ENCODE data around the gene DENND2A.

The DENND2A gene

DNA sequence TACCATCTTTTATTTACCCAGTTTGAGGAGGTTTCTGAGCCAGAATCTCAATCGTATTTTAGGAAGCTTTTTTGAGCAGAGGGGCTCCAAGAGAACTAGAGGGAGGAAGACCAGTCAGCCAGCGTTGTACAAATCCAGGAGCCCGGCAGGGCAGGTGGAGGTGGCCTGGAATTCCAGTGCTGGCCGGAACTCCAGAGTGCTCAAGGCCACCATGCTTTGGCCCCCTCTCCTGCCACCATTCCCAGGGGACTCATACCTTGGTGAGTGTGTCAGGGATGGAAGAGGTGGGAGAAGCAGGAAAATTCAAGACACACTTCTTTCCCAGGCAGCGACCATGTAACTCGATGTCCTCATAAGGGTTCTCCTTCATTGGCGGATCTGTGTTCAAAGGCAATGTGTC, 55.3 kb downstream of the DENND2A start:
- no peak overlapping the region for H3K4me3 ChIP-seq (ENCODE audit: low read depth, low read length)
- no peak for DNase-seq (ENCODE audit: low read depth)
- TF ChIP-seq, protein P1, sequence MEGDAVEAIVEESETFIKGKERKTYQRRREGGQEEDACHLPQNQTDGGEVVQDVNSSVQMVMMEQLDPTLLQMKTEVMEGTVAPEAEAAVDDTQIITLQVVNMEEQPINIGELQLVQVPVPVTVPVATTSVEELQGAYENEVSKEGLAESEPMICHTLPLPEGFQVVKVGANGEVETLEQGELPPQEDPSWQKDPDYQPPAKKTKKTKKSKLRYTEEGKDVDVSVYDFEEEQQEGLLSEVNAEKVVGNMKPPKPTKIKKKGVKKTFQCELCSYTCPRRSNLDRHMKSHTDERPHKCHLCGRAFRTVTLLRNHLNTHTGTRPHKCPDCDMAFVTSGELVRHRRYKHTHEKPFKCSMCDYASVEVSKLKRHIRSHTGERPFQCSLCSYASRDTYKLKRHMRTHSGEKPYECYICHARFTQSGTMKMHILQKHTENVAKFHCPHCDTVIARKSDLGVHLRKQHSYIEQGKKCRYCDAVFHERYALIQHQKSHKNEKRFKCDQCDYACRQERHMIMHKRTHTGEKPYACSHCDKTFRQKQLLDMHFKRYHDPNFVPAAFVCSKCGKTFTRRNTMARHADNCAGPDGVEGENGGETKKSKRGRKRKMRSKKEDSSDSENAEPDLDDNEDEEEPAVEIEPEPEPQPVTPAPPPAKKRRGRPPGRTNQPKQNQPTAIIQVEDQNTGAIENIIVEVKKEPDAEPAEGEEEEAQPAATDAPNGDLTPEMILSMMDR (IDR thresholded peaks at IDR 0.05; ENCODE audit: control insufficient read depth, extremely low read depth, insufficient read depth): no peak

DNA sequence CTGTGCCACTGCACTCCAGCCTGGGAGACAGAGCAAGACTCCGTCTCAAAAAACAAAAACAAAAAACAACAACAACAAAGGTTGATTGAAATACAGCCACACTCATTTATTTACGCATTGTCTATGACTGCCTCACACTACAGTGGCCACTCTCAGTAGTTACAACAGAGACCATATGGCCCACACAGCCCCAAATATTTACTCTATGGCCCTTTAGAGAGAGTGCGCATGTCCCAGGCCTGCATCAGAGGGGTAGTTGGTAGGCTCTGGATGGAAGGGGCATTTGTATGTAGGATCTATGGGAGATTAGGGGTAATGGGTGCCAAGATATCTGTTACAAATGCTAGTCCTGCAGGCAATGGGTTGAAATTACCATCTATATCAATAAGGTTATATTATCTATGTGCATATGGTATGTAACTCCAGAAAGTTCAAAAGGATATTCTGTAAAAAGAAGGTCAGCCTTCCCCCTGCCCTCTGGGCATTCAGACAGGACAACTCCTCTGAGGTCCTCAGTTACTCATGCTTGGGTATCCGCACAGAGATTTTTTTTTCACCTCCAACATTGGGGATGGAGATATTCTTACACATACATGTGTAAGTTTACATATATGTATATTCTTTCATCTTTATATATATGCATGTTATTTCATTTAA, 56.3 kb downstream of the DENND2A start:
- H3K4me3 ChIP-seq (ENCODE audit: low read depth, low read length): no peak overlapping the region
- TF ChIP-seq, protein P1 (IDR thresholded peaks at IDR 0.05; ENCODE audit: control insufficient read depth, extremely low read depth, insufficient read depth): no peak
- no peak for DNase-seq (ENCODE audit: low read depth)

DNA sequence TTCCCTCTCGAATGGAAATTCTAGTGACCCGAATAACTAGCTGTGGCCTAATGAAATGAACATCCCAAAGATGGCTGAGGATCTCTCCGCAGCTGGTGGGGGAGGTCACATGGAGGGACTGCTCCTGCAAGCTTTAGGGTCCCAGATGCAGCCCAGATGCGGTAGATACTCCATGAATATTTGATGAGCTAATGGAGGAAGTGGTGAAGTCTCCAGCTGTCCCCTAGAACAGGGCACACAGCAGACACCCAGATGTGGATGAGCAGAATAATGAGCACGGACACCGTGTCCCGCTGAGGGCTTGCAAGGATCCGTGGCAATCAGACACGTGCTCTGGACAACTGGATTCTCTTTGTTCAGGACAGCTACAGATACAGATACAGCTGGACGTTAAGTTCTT, 59.2 kb downstream of the DENND2A start:
- no peak overlapping the region for H3K4me3 ChIP-seq (ENCODE audit: low read depth, low read length)
- DNase-seq (ENCODE audit: low read depth): no peak
- TF ChIP-seq, protein P1 (IDR thresholded peaks at IDR 0.05; ENCODE audit: control insufficient read depth, extremely low read depth, insufficient read depth): no peak

DNA sequence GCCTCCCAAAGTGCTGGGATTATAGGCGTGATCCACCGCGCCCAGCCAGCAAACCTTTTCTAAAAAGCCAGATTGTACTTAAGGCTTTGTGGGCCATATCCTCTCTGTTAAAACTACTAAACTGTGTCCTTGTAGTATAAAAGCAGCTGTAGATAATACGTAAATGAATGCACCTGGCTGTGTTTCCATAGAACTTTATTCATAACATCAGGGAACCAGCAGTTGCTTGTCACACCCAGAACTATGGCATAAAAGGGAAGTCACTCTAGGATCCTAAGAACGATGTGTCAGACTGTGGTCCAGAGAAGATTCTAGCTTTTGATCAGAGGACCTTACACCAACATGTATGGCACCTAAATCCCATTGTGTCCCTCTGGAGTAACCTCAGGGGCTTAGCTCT, 63.0 kb downstream of the DENND2A start:
- no peak for DNase-seq (ENCODE audit: low read depth)
- TF ChIP-seq, protein P1 (IDR thresholded peaks at IDR 0.05; ENCODE audit: control insufficient read depth, extremely low read depth, insufficient read depth): no peak
- no peak overlapping the region for H3K4me3 ChIP-seq (ENCODE audit: low read depth, low read length)

DNA sequence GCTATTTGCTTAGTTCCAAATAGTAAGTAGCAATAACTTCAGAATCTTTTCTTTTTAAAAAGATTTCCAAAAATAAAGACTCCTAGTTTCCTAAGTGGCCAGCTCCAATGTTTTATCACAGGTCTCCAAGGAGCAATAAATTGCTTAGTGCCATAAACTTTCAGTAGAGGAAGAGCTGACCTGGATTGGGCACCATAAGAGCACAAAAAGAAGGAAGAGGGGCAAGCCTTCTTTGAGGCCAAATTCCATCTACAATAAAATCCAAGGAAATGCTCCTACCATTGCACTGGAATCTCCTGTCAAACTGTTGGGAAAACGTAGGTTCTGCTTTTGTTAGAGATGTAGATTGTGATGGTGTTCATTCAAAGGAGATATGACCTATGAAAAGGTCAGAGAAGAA, 64.0 kb downstream of the DENND2A start:
- TF ChIP-seq, protein P1 (IDR thresholded peaks at IDR 0.05; ENCODE audit: control insufficient read depth, extremely low read depth, insufficient read depth): no peak
- no peak for DNase-seq (ENCODE audit: low read depth)
- no peak overlapping the region for H3K4me3 ChIP-seq (ENCODE audit: low read depth, low read length)

DNA sequence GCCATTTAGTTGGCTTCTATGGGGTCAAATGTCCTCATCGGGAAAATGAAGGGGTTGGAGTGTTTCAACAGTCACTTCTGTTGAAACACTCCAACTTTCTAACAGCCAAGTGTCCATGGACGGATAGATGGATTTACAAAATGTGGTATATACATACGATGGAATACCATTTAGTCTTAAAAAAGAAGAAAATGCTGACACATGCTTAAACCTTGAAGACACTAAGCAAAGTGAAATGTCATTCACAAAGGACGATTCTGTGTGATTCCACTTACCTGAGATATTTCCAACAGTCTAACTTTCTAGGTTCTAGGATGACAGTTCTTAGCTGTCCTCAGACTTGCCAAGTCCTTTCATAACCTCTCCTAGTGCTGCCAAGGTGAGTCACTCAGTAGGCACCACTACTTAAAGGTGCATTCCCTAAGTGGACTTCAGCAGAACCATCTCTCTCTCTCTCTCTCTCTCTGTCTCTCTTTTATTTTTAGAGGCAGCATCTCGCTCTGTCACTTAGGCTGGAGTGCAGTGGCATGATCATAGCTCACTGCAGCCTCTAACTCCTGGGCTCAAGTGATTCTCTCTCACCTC, 69.0 kb downstream of the DENND2A start:
- TF ChIP-seq, protein P1 (IDR thresholded peaks at IDR 0.05; ENCODE audit: control insufficient read depth, extremely low read depth, insufficient read depth): no peak
- DNase-seq (ENCODE audit: low read depth): no peak
- H3K4me3 ChIP-seq (ENCODE audit: low read depth, low read length): no peak overlapping the region

DNA sequence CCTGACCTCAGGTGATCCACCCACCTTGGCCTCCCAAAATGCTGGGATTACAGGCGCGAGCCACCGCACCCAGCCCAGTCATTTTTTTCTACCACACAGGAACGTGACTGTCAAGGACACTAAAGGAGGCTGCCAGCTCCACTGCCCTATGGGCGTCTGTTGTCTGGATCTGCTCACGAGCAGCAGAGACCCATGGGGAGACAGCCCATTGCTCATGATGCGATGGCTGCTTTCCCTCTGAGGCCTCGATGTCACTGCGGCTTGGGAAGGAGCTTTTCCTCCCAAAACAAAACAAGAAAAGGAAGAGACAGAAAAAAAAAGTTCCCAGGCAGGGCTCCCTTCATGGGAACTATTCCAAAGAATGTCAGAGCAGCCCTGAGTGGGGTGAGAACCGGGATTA, 70.5 kb downstream of the DENND2A start:
- TF ChIP-seq, protein P1 (IDR thresholded peaks at IDR 0.05; ENCODE audit: control insufficient read depth, extremely low read depth, insufficient read depth): no peak
- DNase-seq (ENCODE audit: low read depth): no peak
- H3K4me3 ChIP-seq (ENCODE audit: low read depth, low read length): no peak overlapping the region

Data from LNCaP clone FGC (cell line).